Measurements from ENCODE around the gene MXI1. TPM values are rescaled to one million over a fixed set of nuclear protein-coding genes. Genes with fewer than 3 reads are reported as not detected.
A peak's percentile ranks its signal among the peaks of the same experiment; 100 is the strongest.
"Not testable (repeated sequence)": the region's sequence is repeated elsewhere in the genome, so short reads cannot be mapped to it uniquely, and the experiment has no call there.

Gene MXI1
- total RNA-seq, 2 experiments from 2014 or later: 47.9 to 48.2 TPM

DNA sequence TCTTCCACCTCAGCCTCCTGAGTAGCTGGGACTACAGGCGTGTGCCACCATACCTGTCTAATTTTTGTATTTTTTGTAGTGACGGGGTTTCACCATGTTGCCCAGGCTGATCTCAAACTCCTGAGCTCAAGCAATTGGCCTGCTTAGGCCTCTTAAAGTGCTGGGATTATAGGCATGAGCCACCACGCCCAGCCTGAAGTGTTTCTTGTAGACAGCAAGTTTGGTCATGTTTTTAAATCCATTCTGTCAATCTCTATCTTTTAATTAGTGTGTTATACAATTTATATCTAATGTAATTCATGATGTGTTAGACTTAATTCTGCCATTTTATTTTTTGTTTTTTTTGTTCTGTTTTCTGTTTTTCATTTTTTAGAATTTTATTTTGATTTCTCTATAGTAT is 17.2 kb upstream of the MXI1 start:
- Mint-ChIP-seq H3K4me1 (ENCODE audit: low read depth) (peaks cover 13% of the 10 kb centered on the region), H3K9me3 (peaks cover 2% of the 10 kb centered on the region), H3K36me3 (ENCODE audit: low read depth) (no peaks in the 10 kb centered on the region), H3K4me3 (no peak overlapping the region), H3K27ac (no peak overlapping the region), H3K27me3 (peaks cover 34% of the 10 kb centered on the region)
- TF ChIP-seq, protein P1, sequence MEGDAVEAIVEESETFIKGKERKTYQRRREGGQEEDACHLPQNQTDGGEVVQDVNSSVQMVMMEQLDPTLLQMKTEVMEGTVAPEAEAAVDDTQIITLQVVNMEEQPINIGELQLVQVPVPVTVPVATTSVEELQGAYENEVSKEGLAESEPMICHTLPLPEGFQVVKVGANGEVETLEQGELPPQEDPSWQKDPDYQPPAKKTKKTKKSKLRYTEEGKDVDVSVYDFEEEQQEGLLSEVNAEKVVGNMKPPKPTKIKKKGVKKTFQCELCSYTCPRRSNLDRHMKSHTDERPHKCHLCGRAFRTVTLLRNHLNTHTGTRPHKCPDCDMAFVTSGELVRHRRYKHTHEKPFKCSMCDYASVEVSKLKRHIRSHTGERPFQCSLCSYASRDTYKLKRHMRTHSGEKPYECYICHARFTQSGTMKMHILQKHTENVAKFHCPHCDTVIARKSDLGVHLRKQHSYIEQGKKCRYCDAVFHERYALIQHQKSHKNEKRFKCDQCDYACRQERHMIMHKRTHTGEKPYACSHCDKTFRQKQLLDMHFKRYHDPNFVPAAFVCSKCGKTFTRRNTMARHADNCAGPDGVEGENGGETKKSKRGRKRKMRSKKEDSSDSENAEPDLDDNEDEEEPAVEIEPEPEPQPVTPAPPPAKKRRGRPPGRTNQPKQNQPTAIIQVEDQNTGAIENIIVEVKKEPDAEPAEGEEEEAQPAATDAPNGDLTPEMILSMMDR (IDR thresholded peaks at IDR 0.05): no peak
- ChIA-PET POLR2A (interaction anchor here (0.9 kb wide), 1 partner anchor 23 kb away, joined by 3 read pairs; no protein-coding TSS in a partner anchor), CTCF (interaction anchor here (1.2 to 2.0 kb wide), 4 partner anchors 9 to 52 kb away, joined by 4 to 8 read pairs (median 6); no protein-coding TSS in a partner anchor)
- ATAC-seq (no peak), DNase-seq (no peak)
- intact Hi-C loops (cut with micrococcal nuclease): no loop called here

DNA sequence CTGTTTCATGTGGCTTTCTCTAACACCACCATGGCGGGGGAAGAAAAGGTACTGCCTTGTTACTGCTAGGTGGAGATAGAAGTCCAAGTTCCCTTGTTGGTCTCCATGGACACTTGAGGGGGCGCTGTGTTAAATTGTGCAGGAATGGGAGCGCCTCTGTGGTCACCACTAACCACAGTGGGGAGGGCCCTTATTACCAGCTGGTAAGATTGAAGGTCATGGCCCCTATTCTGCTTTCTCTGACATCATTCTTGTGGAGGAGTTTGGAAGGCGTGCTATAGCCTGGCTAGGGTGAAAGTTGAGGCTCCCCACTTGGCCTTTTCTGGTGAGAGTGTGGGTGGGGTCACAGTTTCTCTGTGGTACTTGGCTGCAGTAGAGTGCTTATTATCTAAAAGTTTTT is 14.9 kb upstream of the MXI1 start:
- peaks cover 2% of the 10 kb centered on the region for H3K9me3 Mint-ChIP-seq
- TF ChIP-seq, protein P1 (IDR thresholded peaks at IDR 0.05): no peak
- H3K27ac Mint-ChIP-seq: no peak overlapping the region
- H3K36me3 Mint-ChIP-seq (ENCODE audit: low read depth): no peaks in the 10 kb centered on the region
- POLR2A ChIA-PET: no interaction called here
- intact Hi-C loops (cut with micrococcal nuclease): no loop called here
- H3K27me3 Mint-ChIP-seq: peaks cover 37% of the 10 kb centered on the region
- CTCF ChIA-PET: interaction anchor here (1.0 kb wide), 1 partner anchor 308 kb away, joined by 4 read pairs; no protein-coding TSS in a partner anchor
- DNase-seq: peak; percentile 69
- peaks cover 13% of the 10 kb centered on the region for H3K4me1 Mint-ChIP-seq (ENCODE audit: low read depth)
- no peak overlapping the region for H3K4me3 Mint-ChIP-seq
- peak; percentile 88 for ATAC-seq

GRCh38 chr10:110200503-110200902 is 6.9 kb upstream of the MXI1 start:
- TF ChIP-seq, protein P1 (IDR thresholded peaks at IDR 0.05): no peak
- Mint-ChIP-seq H3K4me1 (ENCODE audit: low read depth) (peaks cover 4% of the 10 kb centered on the region), H3K9me3 (no peaks in the 10 kb centered on the region), H3K27ac (no peak overlapping the region), H3K36me3 (ENCODE audit: low read depth) (no peaks in the 10 kb centered on the region), H3K4me3 (no peak overlapping the region), H3K27me3 (peaks cover 33% of the 10 kb centered on the region)
- intact Hi-C loops (cut with micrococcal nuclease): no loop called here
- ChIA-PET CTCF (no interaction called here), POLR2A (interaction anchor here (0.6 to 2.2 kb wide), 4 partner anchors 9 to 91 kb away, joined by 3 to 7 read pairs (median 4); no protein-coding TSS in a partner anchor)
- ATAC-seq (no peak), DNase-seq (no peak)

DNA sequence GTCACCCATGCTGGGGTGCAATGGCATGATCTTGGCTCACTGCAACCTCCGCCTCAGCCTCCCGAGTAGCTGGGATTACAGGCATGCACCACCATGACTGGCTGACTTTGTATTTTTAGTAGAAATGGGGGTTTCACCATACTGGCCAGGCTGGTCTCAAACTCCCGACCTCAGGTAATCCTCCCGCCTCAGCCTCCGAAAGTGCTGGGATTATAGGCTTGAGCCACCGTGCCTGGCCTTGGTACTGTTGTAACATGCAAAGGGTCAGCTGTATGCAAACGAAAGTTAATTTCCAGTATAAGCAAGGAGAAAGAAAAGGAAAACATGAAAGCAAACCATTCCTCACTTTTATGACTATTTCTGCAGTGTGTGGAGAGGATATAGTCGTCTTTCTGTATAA is 6.4 kb upstream of the MXI1 start:
- intact Hi-C loops (cut with micrococcal nuclease); H3K9me3 Mint-ChIP-seq; ATAC-seq; DNase-seq; H3K27ac Mint-ChIP-seq; H3K4me3 Mint-ChIP-seq; CTCF ChIA-PET; H3K36me3 Mint-ChIP-seq (ENCODE audit: low read depth); H3K4me1 Mint-ChIP-seq (ENCODE audit: low read depth): not testable (repeated sequence)
- H3K27me3 Mint-ChIP-seq: peaks cover 33% of the 10 kb centered on the region
- POLR2A ChIA-PET: interaction anchor here (0.6 to 2.2 kb wide), 2 partner anchors 8 to 91 kb away, joined by 3 to 7 read pairs; no protein-coding TSS in a partner anchor

DNA sequence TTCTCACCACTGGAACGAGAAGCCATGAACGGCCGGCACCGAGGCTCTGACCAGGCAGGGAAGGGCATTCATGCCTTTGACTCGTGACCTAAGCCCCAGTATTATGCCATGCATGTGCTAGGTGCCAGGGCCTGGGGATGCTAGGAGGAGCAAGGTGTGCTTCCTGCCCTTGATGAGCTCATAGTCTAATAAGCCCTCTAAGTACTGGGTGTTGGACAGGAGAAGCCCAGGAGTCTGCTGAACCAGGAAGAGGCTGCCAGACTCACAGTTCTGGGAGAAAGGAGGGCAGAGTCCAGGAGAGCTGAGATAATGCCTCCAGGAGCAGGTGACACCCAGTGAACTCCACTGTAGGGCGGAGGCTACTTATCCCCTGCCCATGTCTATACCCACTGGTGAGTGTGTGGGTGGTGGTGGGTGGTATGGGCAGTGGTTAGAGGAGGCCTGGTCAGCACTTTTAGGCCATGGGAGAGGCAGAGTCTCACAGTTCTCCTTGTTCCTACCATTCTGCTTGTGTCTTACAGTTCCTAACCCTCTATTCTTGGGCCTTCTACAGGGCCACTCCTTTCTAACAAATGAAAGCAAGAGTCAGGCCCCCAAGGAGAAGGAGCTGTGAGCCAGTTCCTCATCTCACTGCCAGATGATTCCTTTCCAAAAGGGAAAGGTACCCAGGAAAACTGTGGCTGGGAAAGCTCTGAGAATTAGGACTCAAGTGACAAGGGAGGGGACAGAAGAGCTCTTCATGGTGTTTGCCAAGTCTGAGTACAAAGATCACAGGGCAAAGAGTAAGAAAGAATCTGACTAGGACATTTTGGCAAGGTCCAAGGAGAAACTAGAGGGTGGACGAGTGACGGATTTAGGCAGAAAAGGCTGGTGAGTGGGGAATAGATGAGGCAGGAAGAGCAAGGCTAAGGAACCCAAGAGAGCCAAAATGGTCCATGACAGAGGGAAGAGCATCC is 3.6 kb upstream of the MXI1 start:
- DNase-seq: no peak
- intact Hi-C loops (cut with micrococcal nuclease): no loop called here
- Mint-ChIP-seq H3K27ac (no peak overlapping the region), H3K27me3 (peaks cover 31% of the 10 kb centered on the region), H3K9me3 (no peaks in the 10 kb centered on the region), H3K4me1 (ENCODE audit: low read depth) (peaks cover 16% of the 10 kb centered on the region), H3K36me3 (ENCODE audit: low read depth) (peaks cover 4% of the 10 kb centered on the region), H3K4me3 (no peak overlapping the region)
- ATAC-seq: no peak
- TF ChIP-seq, protein P1 (IDR thresholded peaks at IDR 0.05): no peak
- POLR2A ChIA-PET: interaction anchor here (0.6 kb wide), 1 partner anchor 86 kb away, joined by 3 read pairs; no protein-coding TSS in a partner anchor
- CTCF ChIA-PET: interaction anchor here (1.1 to 5.4 kb wide), 3 partner anchors 18 to 320 kb away, joined by 3 to 31 read pairs (median 4); no protein-coding TSS in a partner anchor
